Esophagus muscularis mucosa (tissue), 4 donors: ENCODE data around the gene TTLL5. TPM values are rescaled to one million over a fixed set of nuclear protein-coding genes. Genes with fewer than 3 reads are reported as not detected.
"Not testable (repeated sequence)": the region's sequence is repeated elsewhere in the genome, so short reads cannot be mapped to it uniquely, and the experiment has no call there.

ENCODE experiments used
- DNase-seq: peaks from one replicate; pipeline ENCODE4 v3.0.0-alpha.2; 2017; ENCODE audit errors: extremely low spot score
- H3K27ac ChIP-seq, 4 donors: fragments of 200-600 bp; sonication (generic); replicated peaks in 1 of 4; 1 replicate in 3 of 4; 2 replicates in 1 of 4; pipeline ENCODE4 v1.5.1; 2016 to 2019; ENCODE audit warnings: mild to moderate bottlenecking in 1 of 4
- H3K27me3 ChIP-seq, 4 donors: fragments of 200-600 bp; sonication (generic); one replicate each; pipeline versions ENCODE4 v1.5.1 to v1.6.0; 2016 to 2019
- H3K36me3 ChIP-seq, 4 donors: fragments of 200-600 bp; sonication (generic); one replicate each; pipeline ENCODE4 v1.5.1; 2016 to 2019
- H3K4me1 ChIP-seq, 4 donors: fragments of 200-600 bp; sonication (generic); one replicate each; pipeline ENCODE4 v1.5.1; 2016 to 2019
- H3K4me3 ChIP-seq, 4 donors: fragments of 200-600 bp; sonication (generic); 1 replicate in 2 of 4; 2 replicates in 2 of 4; pipeline ENCODE4 v1.5.1; 2016 to 2019; ENCODE audit warnings: mild to moderate bottlenecking in 4 of 4, moderate library complexity in 1 of 4
- H3K9me3 ChIP-seq, 4 donors: fragments of 200-600 bp; sonication (generic); 1 replicate in 3 of 4; 2 replicates in 1 of 4; pipeline ENCODE4 v1.5.1; 2016 to 2019
- CTCF ChIP-seq, 3 experiments: fragments of 200-600 bp in 2 of 3; fragments of 450-650 bp in 1 of 3; sonication (generic) in 2 of 3; IDR thresholded peaks; one replicate each; pipeline ENCODE4 v1.5.1; 2017 to 2019; ENCODE audit warnings: antibody characterized with exemption in 3 of 3, mild to moderate bottlenecking in 2 of 3, moderate library complexity in 1 of 3
- EP300 ChIP-seq: sonication (generic); formaldehyde crosslinking; IDR thresholded peaks from one replicate; pipeline ENCODE4 v1.6.1; 2017; ENCODE audit warnings: antibody characterized with exemption
- POLR2A ChIP-seq: fragments of 450-650 bp; IDR thresholded peaks from one replicate; pipeline ENCODE4 v1.6.1; 2017; ENCODE audit warnings: antibody characterized with exemption, moderate library complexity, mild to moderate bottlenecking, low read depth
- POLR2AphosphoS5 ChIP-seq, 2 donors: sonication (generic); formaldehyde crosslinking; IDR thresholded peaks; one replicate each; pipeline ENCODE4 v1.6.1; 2017; ENCODE audit warnings: antibody characterized with exemption in 2 of 2
- WGBS: methylation state at CpG from one replicate; pipeline ENCODE4 v1.1.5; 2018; 5-methylcytosine and 5-hydroxymethylcytosine counted together
- intact Hi-C: fragments of 100-400 bp; cut with DNase I; formaldehyde crosslinking; loops from one replicate; pipeline ENCODE4 v1.15.1; 2023
- total RNA-seq, 4 donors: library from RNA; depleted of rRNA; stranded (reverse); fragments of >200 nt; gene quantifications; one replicate each; pipeline versions ENCODE4 v1.1.0 to v1.2.1, GENCODE V29; 2016

The TTLL5 gene
- total RNA-seq, 4 donors from 2014 or later = 16.9 to 26.6 (median 21.2) TPM

GRCh38 chr14:75690010-75690409, 29.0 kb downstream of the TTLL5 start:
- Histone ChIP-seq H3K9me3 (no peaks in the 10 kb centered on the region), H3K4me3 (no peak overlapping the region), H3K36me3 (peaks cover 16 to 45% (median 31%) of the 10 kb centered on the region in 4 donors), H3K27ac (no peak overlapping the region), H3K27me3 (no peaks in the 10 kb centered on the region), H3K4me1 (no peaks in the 10 kb centered on the region)
- intact Hi-C loops = no loop called here
- WGBS = 97% methylated on average over 7 of the region's 7 CpGs
- no peak for TF ChIP-seq CTCF (IDR thresholded peaks at IDR 0.05)
- TF ChIP-seq EP300 = no peak
- no peak for TF ChIP-seq POLR2AphosphoS5 (IDR thresholded peaks at IDR 0.05)
- TF ChIP-seq POLR2A = no peak
- DNase-seq = no peak

GRCh38 chr14:75695025-75695424, 34.0 kb downstream of the TTLL5 start:
- H3K36me3 ChIP-seq = peaks cover 16 to 65% (median 43%) of the 10 kb centered on the region in 4 donors
- WGBS = 95% methylated on average over 6 of the region's 6 CpGs
- H3K4me3 ChIP-seq, H3K27me3 ChIP-seq, H3K27ac ChIP-seq, DNase-seq, H3K9me3 ChIP-seq, H3K4me1 ChIP-seq, intact Hi-C loops: not testable (repeated sequence)

- 97% methylated on average over 1 of the region's 1 CpG for WGBS
- Histone ChIP-seq H3K27me3 (no peaks in the 10 kb centered on the region), H3K4me3 (no peak overlapping the region), H3K36me3 (peaks cover 0 to 53% (median 32%) of the 10 kb centered on the region in 4 donors), H3K4me1 (peaks cover 7 to 10% (median 9%) of the 10 kb centered on the region in 4 donors), H3K9me3 (no peaks in the 10 kb centered on the region), H3K27ac (no peak overlapping the region)
- DNase-seq = no peak
- intact Hi-C loops = no loop called here
- TF ChIP-seq POLR2A (no peak), POLR2AphosphoS5 (IDR thresholded peaks at IDR 0.05) (no peak), CTCF (IDR thresholded peaks at IDR 0.05) (no peak), EP300 (no peak)
Observed at GRCh38 chr14:75697386-75697785, 36.3 kb downstream of the TTLL5 start.

- no peak overlapping the region for H3K4me3 ChIP-seq
- H3K36me3 ChIP-seq = peaks cover 0 to 52% (median 29%) of the 10 kb centered on the region in 4 donors
- no peak overlapping the region for H3K27ac ChIP-seq
- 88% methylated on average over 2 of the region's 2 CpGs for WGBS
- no peaks in the 10 kb centered on the region for H3K27me3 ChIP-seq
- DNase-seq = no peak
- TF ChIP-seq EP300 (no peak), CTCF (IDR thresholded peaks at IDR 0.05) (no peak), POLR2AphosphoS5 (IDR thresholded peaks at IDR 0.05) (no peak), POLR2A (no peak)
- intact Hi-C loops = no loop called here
- peaks cover 12 to 15% (median 14%) of the 10 kb centered on the region in 4 donors for H3K4me1 ChIP-seq
- no peaks in the 10 kb centered on the region for H3K9me3 ChIP-seq
Observed at GRCh38 chr14:75697918-75698317, 36.9 kb downstream of the TTLL5 start.

GRCh38 chr14:75699331-75699730, 38.3 kb downstream of the TTLL5 start:
- H3K4me1 ChIP-seq = peaks cover 16 to 25% (median 20%) of the 10 kb centered on the region in 4 donors
- H3K4me3 ChIP-seq = no peak overlapping the region
- no peaks in the 10 kb centered on the region for H3K27me3 ChIP-seq
- TF ChIP-seq POLR2A (no peak), EP300 (no peak), POLR2AphosphoS5 (IDR thresholded peaks at IDR 0.05) (no peak), CTCF (IDR thresholded peaks at IDR 0.05) (no peak)
- WGBS = 93% methylated on average over 3 of the region's 3 CpGs
- no peak for DNase-seq
- intact Hi-C loops = no loop called here
- no peaks in the 10 kb centered on the region for H3K9me3 ChIP-seq
- H3K27ac ChIP-seq = no peak overlapping the region
- H3K36me3 ChIP-seq = peaks cover 0 to 38% (median 26%) of the 10 kb centered on the region in 4 donors
